Lower lobe of right lung (tissue), 2 donors: ENCODE data around the gene TRIM39. TPM values are rescaled to one million over a fixed set of nuclear protein-coding genes. Genes with fewer than 3 reads are reported as not detected.

Experiments used
- ATAC-seq, 2 donors: fragments of 200-7000 bp; cut with Tn5 transposase; one replicate each; pipeline ENCODE4 v1.9.1; 2020 to 2022; ENCODE audit warnings: mild to moderate bottlenecking in 2 of 2, moderate library complexity in 2 of 2
- DNase-seq: peaks from one replicate; pipeline ENCODE4 v3.0.0-alpha.2; 2020
- H3K27ac ChIP-seq: fragments of 200-600 bp; one replicate; pipeline ENCODE4 v1.8.0; 2022
- H3K27me3 ChIP-seq: fragments of 200-600 bp; one replicate; pipeline ENCODE4 v1.8.0; 2022; ENCODE audit warnings: low read depth
- H3K36me3 ChIP-seq: fragments of 200-600 bp; one replicate; pipeline ENCODE4 v1.8.0; 2022; ENCODE audit warnings: mild to moderate bottlenecking
- H3K4me1 ChIP-seq: fragments of 200-600 bp; one replicate; pipeline ENCODE4 v1.8.0; 2022
- H3K4me3 ChIP-seq: fragments of 200-600 bp; one replicate; pipeline ENCODE4 v1.8.0; 2022; ENCODE audit warnings: mild to moderate bottlenecking
- H3K9me3 ChIP-seq: fragments of 200-600 bp; one replicate; pipeline ENCODE4 v1.8.0; 2022
- CTCF ChIP-seq: fragments of 200-600 bp; IDR thresholded peaks from one replicate; pipeline ENCODE4 v1.8.0; 2022; ENCODE audit warnings: antibody characterized with exemption, mild to moderate bottlenecking
- intact Hi-C: fragments of 100-400 bp; cut with DNase I; formaldehyde crosslinking; loops from one replicate; pipeline ENCODE4 v1.11.0; 2022
- total RNA-seq: library from RNA; stranded (reverse); fragmentation: NEBNext Ultra II Directional; extraction: Animal tissue kit (Norgen Biotek cat#: 25700); gene quantifications from one replicate; pipeline ENCODE4 v1.2.1, GENCODE V29; 2021
- donor health status: DM: no; HTN: yes; CAD: no; lungs with severe emphysema.

TRIM39 gene
- total RNA-seq, 1 donor from 2014 or later, result 13.3 TPM

DNA sequence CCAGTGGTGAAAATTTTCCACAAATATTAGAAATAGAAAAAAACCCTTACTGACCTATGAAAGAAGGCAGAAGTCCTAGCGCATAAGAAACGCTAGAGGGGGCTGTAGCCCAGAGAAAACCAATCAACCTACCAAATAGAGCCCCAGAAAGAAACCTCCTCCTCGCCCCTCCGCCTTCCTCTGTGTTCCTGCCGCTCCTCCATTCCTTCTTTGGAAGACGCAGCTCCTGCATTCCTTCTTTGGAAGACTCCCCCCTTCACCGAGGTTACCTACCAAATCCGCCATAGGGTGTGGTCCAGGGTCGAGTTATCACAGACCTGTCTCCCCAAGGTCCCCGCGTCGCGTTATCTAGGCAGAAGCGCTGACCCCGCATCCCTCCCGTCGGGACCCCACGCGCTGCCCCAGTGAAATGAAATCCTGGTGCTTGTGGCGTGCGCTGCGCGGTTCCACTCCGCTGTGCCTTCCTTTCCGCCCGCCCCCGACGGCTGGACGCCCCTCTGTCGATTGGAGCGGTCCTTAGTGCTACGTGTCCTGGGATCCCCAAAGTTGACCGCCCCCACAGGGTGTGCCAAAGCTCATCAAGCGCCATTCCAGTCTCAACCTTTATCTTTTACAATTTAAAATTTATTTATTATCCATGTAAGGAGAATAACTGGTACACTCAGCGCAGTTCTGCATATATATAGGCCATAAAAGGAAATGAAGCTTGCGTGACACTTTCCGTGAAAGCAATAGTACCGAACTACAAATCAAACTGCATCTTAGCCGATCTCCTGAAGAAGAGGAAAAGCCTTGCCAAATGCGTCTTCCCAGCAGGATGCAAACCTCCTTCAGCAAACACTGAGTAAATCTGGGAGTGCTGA, 31.2 kb downstream of the TRIM39 start:
- ATAC-seq (peak; percentile 82 to 86), DNase-seq (no peak)
- Histone ChIP-seq H3K4me1 (peaks cover 6% of the 10 kb centered on the region), H3K9me3 (no peaks in the 10 kb centered on the region), H3K4me3 (peak overlapping the region; percentile 33), H3K36me3 (no peaks in the 10 kb centered on the region), H3K27me3 (peaks cover 58% of the 10 kb centered on the region), H3K27ac (no peak overlapping the region)
- intact Hi-C loops, result no loop called here
- peak; percentile 68 for TF ChIP-seq CTCF

- Histone ChIP-seq H3K9me3 (no peaks in the 10 kb centered on the region), H3K27ac (no peak overlapping the region), H3K4me3 (no peak overlapping the region), H3K27me3 (peaks cover 58% of the 10 kb centered on the region), H3K36me3 (no peaks in the 10 kb centered on the region), H3K4me1 (peaks cover 6% of the 10 kb centered on the region)
- intact Hi-C loops, result no loop called here
- no peak for ATAC-seq
- TF ChIP-seq CTCF, result no peak
- DNase-seq, result no peak
Measured at GRCh38 chr6:30359276-30359675, 32.5 kb downstream of the TRIM39 start.

GRCh38 chr6:30360139-30360538, 33.4 kb downstream of the TRIM39 start:
- H3K4me1 ChIP-seq, result peaks cover 6% of the 10 kb centered on the region
- H3K4me3 ChIP-seq, result no peak overlapping the region
- intact Hi-C loops, result no loop called here
- no peaks in the 10 kb centered on the region for H3K9me3 ChIP-seq
- no peak for DNase-seq
- TF ChIP-seq CTCF, result no peak
- H3K27ac ChIP-seq, result no peak overlapping the region
- peak in 1 of 2 donors; percentile 15 for ATAC-seq
- no peaks in the 10 kb centered on the region for H3K36me3 ChIP-seq
- peaks cover 58% of the 10 kb centered on the region for H3K27me3 ChIP-seq

GRCh38 chr6:30361661-30362060, 34.9 kb downstream of the TRIM39 start:
- DNase-seq (no peak), ATAC-seq (no peak)
- TF ChIP-seq CTCF, result no peak
- Histone ChIP-seq H3K27ac (no peak overlapping the region), H3K9me3 (no peaks in the 10 kb centered on the region), H3K27me3 (peaks cover 62% of the 10 kb centered on the region), H3K36me3 (no peaks in the 10 kb centered on the region), H3K4me3 (no peak overlapping the region), H3K4me1 (peaks cover 6% of the 10 kb centered on the region)
- intact Hi-C loops, result no loop called here

- Histone ChIP-seq H3K4me1 (no peaks in the 10 kb centered on the region), H3K36me3 (no peaks in the 10 kb centered on the region), H3K4me3 (no peak overlapping the region), H3K27me3 (peaks cover 48% of the 10 kb centered on the region), H3K27ac (no peak overlapping the region), H3K9me3 (no peaks in the 10 kb centered on the region)
- no peak for ATAC-seq
- intact Hi-C loops, result no loop called here
- TF ChIP-seq CTCF, result no peak
- DNase-seq, result no peak
Measured at GRCh38 chr6:30363459-30363858, 36.7 kb downstream of the TRIM39 start.
